Activated CD8-positive, alpha-beta memory T cell treated with anti-CD3 and anti-CD28 coated beads, Interleukin-2, amount 50 U/mL, for 24 hours (primary cell): ENCODE measurements around the gene CD47.

Experiments
- DNase-seq: peaks from one replicate; pipeline ENCODE4 v3.0.0-alpha.2; 2020; ENCODE audit errors: extremely low read depth

CD47 gene

GRCh38 chr3:108091498-108092250, 843 bp upstream of the CD47 start:
- no peak for DNase-seq

GRCh38 chr3:108090049-108090700, 656 bp downstream of the CD47 start:
- no peak for DNase-seq

GRCh38 chr3:108089579-108089978, 1.3 kb downstream of the CD47 start:
- no peak for DNase-seq

GRCh38 chr3:108088697-108089096, 2.1 kb downstream of the CD47 start:
- DNase-seq: no peak

GRCh38 chr3:108088146-108088545, 2.7 kb downstream of the CD47 start:
- no peak for DNase-seq

GRCh38 chr3:108086653-108087052, 4.2 kb downstream of the CD47 start:
- DNase-seq: no peak

- no peak for DNase-seq
These were observed 5.0 kb downstream of the CD47 start for GRCh38 chr3:108085810-108086350.

- DNase-seq: no peak
These were observed 5.5 kb downstream of the CD47 start for GRCh38 chr3:108085370-108085769.

GRCh38 chr3:108079877-108080276, 11.0 kb downstream of the CD47 start:
- no peak for DNase-seq

GRCh38 chr3:108079043-108079442, 11.8 kb downstream of the CD47 start:
- DNase-seq: no peak

GRCh38 chr3:108076564-108076963, 14.3 kb downstream of the CD47 start:
- no peak for DNase-seq

- DNase-seq: no peak
These were observed 16.9 kb downstream of the CD47 start for GRCh38 chr3:108073764-108074431.

GRCh38 chr3:108071368-108071767, 19.5 kb downstream of the CD47 start:
- DNase-seq: no peak

- no peak for DNase-seq
These were observed 20.5 kb downstream of the CD47 start for GRCh38 chr3:108070356-108070755.

- no peak for DNase-seq
These were observed 23.1 kb downstream of the CD47 start for GRCh38 chr3:108067768-108068167.

- DNase-seq: no peak
These were observed 25.7 kb downstream of the CD47 start for GRCh38 chr3:108065096-108065495.

- no peak for DNase-seq
These were observed 26.4 kb downstream of the CD47 start for GRCh38 chr3:108064293-108064887.

- DNase-seq: no peak
These were observed 28.8 kb downstream of the CD47 start for GRCh38 chr3:108062051-108062450.

GRCh38 chr3:108060331-108060730, 30.5 kb downstream of the CD47 start:
- no peak for DNase-seq

GRCh38 chr3:108055931-108056330, 34.9 kb downstream of the CD47 start:
- no peak for DNase-seq

GRCh38 chr3:108054935-108055334, 35.9 kb downstream of the CD47 start:
- no peak for DNase-seq

GRCh38 chr3:108053483-108053882, 37.3 kb downstream of the CD47 start:
- DNase-seq: no peak
